Activated naive CD4-positive, alpha-beta T cell (primary cell): ENCODE results near the gene KIAA1586.
"Not testable (repeated sequence)": the region's sequence is repeated elsewhere in the genome, so short reads cannot be mapped to it uniquely, and the experiment has no call there.

Experiments
- DNase-seq, 4 experiments: peaks; one replicate each; lab custom pipeline; 2025; lab: John Stamatoyannopoulos, UW

KIAA1586 gene

DNA sequence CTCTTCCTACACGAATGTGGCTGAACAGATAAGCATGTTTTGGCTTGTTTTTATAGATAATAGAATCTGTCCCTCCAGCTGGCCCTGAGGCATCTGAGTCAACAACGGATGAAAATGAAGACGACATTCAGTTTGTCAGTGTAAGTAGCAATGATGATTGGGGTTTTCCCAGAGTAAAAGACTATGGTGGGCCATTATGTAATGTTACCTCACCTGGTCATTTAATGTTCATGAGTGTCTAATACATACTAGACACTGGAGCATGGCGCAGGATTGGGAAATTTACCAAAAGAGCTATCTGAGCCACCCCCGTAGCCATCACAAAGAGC lies 728 bp downstream of the KIAA1586 start:
- not testable (repeated sequence) for DNase-seq

DNA sequence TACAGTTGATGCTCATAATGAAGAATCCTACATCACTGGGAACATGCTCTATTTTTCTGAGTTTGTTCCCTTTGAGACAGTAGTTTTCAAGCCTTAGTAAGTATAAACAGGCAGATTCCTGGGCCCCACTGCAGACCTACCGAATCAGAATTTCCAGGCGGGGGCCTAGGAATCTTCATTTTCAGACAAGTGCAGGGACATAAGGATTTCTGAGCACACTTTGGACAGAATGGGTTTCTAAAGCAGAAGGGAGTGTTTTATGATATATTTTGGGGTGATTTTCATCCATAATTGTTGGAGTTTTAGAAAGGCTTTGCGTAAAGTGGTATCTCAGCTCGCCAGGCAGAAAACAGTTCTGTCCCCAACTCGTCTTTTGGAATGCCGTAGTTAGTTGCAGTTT lies 1.4 kb downstream of the KIAA1586 start:
- not testable (repeated sequence) for DNase-seq

DNA sequence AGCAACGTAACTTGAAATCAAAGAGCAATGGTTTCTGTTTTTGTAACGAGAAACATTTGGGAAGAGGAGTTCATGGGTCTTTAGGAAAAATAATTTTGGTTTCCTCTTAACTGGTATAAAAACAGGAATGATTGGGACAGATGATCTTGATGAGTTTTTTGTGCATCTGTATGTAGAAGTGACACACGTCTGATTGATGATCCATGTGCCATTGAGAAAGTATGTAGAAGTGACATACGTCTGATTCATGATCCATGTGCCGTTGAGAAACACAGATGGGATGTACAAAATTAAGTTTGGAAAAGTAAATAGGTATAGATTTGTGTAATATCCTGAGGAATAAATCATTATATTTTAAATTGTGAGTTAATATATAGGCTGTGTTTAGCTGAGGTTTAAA lies 2.1 kb downstream of the KIAA1586 start:
- no peak for DNase-seq

DNA sequence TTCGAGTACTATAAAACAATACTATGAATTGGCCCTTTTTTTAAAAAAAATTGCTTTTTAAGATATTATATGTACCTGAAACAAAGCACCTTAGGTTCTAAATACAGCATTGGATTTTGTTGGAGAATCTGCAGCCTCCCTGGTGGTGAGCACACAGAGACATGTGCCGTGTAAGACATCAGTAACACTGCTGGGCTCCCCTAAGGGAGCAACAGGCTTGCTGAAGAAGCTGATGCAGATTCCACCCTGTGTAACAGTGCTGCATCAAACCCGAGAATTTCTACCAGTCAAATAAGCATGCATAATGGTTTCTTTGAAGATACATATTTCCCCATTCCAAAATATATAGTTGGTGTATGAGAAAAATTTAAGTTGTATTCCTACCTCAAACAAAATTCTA lies 17.4 kb downstream of the KIAA1586 start:
- no peak for DNase-seq

DNA sequence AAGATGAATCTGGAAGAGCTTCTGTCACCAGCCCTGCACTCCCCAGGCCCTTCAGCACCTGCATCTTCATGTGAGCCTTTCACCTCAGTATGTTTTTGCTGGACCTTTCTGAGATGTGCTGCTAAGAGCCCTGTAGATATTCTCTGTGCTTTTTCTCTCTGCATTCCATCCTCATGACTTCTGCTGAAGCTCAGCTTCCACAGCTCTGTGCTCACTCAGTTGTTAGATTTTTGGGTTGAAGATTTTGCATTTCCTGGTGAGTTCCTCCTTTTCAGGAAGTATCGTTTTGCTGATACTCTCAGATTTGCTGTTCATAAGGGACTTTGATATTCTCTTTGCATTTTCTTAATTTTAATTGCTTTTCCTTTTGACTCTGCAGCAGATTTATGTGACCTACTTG lies 18.3 kb downstream of the KIAA1586 start:
- no peak for DNase-seq

DNA sequence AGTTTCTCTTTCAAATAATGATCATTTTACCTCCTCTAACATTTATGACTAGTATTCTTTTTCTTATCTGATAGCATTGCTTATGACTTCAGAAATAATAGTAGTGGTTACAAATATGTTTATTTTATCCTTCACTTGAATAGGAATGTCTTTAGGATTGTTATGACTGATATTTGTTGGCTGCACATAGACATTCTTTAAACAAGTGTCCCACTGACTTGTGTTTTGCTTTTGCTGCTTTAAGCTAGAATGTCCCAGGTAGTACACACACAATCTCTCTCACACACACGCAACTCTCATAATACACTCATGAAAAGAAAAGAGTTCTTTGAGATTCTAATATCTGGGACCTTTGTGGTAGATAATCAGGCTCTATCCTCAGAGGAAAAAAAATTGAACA lies 21.6 kb downstream of the KIAA1586 start:
- no peak for DNase-seq

DNA sequence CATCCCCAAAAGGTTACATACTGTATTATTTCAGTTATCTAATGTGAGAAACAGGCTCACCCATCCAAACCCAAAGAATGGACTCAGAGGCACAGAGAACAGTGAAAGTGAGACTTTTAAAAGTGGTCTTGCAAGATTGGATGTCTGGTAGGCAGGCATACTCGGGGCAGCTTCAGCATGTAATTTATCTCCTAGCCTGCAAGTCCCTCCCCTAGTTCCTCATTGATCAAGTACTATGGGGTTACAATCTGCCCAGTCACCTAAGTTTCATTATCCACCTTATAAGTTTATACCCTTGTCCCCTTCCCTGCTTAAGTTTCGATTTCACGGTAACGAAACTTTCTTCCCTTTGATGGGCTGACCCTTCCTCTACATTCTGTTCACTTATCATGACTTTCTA lies 22.7 kb downstream of the KIAA1586 start:
- no peak for DNase-seq

DNA sequence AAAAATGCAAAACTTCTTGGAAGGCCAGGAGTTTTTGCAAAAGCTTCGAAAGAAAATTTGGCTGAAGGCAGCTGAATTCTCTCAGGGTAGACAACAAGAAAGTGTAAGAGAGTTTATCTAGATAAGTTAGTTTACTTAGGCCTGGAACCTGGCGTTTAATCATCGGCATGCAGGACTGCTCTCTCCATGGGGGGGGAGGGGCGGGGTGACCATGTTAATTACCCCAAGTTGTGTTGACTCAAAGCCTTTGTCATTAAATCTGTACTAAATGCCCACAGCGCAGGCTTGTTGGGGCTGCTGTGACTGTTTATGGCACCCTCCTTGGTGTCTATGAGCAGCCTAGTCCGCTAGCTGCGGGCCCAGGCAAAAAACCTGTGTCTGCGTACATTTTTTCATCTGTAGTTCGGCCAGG lies 23.4 kb downstream of the KIAA1586 start:
- DNase-seq: no peak

DNA sequence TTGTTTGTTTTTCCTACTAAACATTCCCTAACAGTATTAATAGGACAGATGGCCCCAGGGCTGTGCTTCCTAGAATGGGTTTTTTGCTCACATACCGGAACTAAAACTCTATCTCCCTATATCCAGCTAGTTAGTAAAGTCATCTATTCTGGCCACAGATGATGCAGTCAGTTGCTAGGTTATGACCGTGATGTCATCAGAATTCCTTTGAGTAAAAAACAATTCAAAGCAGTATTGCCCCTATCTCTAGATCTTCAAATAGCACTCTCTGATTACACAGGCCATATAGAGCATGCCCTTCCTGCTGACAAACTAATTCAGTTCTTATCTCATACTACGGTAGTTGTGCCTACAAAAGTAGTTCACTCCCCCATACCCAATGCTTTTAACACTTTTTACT lies 25.6 kb downstream of the KIAA1586 start:
- no peak for DNase-seq

DNA sequence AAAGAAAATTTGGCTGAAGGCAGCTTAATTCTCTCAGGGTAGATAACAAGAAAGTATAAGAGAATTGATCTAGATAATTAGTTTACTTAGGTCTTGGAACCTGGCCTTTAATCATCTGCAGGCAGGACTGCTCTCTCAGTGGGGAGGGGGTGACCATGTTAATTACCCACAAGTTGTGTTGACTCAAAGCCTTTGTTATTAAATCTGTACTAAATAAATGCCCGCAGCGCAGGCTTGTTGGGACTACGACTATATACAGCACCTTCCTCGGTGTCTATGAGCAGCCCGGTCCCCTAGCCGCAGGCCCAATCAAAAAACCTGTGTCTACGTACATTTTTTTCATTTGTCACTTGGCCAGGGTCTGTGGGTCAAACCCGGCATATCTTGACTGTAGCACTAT lies 27.9 kb downstream of the KIAA1586 start:
- DNase-seq: no peak

DNA sequence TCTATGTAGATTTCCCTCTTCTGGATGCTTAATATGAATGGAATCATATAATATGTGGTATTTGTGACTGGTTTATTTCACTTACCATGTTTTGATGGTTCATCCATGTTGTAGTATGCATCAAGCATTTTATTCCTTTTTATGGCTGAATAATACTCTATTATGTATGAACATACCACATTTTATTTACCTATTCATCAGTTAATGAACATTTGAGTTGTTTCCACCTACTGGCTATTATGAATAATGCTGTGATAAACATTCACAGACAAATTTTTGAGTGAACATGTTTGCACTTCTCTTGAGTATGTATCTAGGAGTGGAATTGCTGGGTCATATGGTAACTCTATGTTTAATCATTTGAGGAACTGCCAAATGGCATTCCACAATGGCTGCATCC lies 28.6 kb downstream of the KIAA1586 start:
- DNase-seq: no peak

DNA sequence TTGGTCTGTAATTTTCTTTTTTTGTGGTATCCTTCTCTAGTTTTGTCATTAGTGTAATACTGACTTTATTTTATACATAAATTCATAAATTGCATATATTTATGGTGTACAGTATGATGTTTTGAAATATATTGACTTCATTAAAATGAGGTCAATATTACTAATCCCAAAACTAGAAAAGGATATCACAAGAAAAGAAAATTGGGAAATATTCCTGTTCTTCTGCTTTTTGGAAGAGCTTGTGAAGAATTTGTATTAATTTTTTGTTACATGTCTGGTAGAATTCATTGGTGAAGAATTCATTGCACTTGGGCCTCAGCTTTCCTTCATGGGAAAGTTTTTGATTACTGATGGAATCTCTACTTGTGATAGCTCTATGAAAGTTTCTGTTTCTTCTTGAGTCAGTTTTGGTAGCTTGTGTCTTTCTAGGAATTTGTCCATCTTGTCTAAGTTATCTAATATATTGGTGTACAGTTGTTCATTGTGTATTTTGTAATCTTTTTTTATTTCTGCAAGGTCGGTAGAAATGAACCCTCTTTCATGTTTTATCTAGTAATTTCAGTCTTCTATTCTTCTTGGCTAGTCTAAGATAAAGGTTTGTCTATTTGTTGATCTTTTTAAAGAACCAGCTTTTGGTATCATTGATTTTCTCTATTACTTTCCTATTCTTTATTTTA lies 32.2 kb downstream of the KIAA1586 start:
- DNase-seq: no peak

DNA sequence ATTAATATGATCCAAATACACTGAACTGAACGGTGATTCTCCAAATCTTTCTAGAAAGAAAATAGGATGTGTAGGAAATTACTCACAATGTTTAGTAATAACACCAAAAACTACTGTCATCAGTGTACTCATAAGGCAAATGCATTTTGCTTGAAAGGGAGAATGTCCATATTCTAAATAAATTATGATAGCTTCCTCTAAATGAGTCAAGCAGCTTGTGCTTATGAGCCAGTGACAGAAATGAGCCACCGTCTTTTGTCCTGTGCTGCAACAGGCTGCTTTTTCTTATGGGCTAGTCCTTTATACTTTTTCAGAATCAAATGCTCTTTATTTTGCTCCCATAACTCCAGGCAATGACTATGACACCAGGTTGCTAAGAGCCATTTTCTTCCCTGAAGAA lies 39.0 kb downstream of the KIAA1586 start:
- DNase-seq: no peak

DNA sequence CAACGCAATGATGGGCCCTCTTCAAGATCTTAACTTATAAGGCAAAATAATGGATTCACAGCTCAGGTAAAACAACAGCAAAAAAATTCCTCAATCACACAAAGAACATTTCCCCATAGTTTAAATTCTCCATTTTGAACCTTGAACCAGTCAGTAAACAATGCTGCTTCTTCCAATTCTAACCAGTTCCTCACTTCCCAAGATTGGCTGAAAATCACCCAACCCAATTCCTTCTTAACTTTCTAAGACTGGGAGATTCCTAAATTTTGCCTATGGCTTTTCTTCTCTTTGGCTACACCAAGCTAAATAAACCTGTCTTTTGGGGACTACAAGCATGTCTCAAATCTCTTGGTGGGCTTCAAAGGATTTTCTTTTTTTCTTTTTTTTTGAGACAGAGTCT lies 40.4 kb downstream of the KIAA1586 start:
- DNase-seq: no peak

DNA sequence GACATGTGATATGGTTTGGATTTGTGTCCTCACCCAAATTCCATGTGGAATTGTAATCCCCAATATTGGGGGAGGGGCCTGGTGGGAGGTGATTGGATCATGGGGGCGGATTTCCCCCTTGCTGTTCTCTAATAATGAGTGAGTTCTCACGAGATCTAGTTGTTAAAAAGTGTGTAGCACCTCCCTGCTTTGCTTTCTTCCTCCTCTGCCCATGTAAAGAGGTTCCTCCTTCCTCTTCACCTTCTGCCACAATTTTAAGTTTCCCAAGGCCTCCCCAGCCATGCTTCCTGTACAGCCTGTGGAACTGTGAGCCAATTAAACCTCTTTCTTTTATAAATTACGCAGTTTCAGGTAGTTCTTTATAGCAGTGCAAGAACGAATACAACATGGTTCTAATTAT lies 41.4 kb downstream of the KIAA1586 start:
- no peak for DNase-seq

DNA sequence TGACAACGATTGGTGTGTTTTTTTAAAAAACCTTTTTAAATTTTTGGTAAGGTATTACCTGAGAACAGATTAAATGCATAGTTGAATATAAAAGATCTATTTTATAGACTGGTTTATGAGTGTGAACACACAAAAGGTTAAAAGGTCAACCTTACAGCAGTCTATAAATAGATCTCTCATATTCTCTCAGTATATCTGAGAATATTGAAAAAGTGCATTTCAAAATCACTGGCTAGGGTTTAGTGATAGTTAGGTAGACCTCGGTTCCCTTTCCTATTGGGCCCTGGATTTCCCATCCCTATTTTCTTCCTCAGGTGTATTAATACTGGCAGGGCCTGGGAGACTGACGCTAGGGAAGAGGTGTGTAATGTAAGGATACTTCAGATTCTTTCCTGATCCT lies 42.8 kb downstream of the KIAA1586 start:
- DNase-seq: no peak

DNA sequence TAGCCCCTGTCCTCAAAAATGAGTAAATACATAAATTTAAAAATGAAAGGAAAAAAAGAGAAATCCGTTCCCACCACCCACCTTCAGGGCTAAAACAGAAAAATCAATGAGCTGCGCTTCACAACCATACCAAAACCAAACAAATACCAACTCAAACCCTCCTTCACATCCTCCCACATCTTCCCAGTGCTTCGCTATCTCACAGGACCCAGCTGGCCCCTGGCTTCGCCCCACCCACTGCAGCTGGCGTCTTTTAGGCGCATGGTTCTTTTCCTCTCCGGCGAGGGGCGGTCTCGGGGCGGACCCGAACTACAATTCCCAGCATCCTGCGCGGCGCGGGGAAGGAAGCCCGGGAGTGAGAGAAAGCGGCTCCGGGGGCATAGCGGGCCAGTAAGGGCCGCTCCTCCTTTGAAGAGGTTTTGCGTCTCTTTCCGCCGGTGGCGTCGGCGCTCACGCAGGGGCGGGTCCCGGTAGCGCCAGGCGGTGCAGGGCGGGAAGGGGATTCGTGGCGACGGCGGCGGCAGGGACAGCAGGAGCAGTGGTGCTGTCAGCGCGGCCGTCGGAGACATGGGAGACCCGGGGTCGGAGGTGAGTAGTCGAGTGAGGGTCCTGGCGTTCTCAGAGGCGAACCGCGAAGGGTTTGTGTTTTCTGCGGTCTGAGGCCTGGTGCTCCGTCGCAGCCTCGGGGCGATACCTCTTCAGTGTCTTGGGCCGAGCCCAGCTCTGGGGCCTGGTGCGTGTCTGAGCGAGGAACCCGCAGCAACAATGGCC lies 43.4 kb downstream of the KIAA1586 start, which contains the start of gene ZNF451:
TSS of gene ZNF451 (plus strand) at position 502 of the 771 bp plus-strand sequence. CDS start at position 568, 66 bp downstream.
- DNase-seq: peak; percentile 88 to 95 (median 92)

DNA sequence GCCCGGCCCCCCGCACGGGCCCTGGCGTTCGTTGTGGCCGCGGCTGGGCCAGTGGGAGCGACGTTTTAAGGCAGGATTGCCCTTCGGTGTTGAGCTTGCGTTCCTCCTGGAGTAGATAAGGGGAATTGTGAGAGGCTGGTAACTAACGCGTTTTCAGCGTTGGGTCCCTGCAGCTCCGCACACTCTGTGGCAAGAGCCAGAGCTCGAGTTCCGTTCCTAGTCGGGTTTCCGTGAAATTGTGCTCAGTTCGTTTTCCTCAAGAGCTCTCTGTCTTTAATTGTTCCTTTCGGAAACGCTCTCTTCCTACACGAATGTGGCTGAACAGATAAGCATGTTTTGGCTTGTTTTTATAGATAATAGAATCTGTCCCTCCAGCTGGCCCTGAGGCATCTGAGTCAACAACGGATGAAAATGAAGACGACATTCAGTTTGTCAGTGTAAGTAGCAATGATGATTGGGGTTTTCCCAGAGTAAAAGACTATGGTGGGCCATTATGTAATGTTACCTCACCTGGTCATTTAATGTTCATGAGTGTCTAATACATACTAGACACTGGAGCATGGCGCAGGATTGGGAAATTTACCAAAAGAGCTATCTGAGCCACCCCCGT lies 44.1 kb downstream of the KIAA1586 start:
- not testable (repeated sequence) for DNase-seq

DNA sequence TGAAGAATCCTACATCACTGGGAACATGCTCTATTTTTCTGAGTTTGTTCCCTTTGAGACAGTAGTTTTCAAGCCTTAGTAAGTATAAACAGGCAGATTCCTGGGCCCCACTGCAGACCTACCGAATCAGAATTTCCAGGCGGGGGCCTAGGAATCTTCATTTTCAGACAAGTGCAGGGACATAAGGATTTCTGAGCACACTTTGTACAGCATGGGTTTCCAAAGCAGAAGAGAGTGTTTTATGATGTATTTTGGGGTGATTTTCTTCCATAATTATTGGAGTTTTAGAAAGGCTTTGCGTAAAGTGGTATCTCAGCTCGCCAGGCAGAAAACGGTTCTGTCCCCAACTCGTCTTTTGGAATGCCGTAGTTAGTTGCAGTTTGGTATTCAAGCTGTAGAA lies 44.9 kb downstream of the KIAA1586 start:
- not testable (repeated sequence) for DNase-seq

DNA sequence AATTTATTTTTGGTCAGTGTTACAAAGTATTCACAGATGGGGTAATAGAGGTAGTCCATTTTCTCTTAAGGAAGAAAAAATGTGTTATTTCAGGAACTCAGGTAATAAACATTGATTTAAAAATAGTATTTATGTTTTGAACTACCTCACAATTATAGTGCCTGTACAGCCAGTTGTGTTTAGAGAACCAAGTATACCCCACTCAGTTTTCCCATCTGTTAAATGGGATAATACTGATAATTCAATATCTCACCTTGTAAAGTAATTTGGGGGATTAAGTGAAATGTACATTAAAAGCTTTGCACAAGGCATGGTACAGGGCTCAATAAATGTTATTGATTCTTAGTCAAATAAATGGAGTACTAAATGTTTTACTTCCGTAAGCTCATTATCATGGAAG lies 48.2 kb downstream of the KIAA1586 start:
- DNase-seq: no peak

DNA sequence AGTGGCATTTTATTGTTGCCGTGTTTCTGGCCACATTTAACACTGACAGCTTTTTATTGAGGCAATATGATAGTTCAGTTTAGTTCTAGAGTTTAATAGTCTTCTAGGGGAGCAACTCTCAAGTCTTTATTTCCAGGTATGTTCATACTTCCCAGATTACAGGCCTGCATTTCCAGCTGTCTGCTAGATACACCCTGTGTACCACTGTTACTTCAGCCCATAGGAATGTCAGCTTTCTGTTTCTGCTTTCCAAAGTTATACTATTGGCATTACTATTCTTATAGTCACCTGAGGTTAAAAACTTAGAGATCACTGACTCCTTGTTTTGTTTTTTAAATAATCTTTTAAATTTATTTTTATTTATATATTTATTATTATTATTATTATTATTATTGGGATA lies 51.1 kb downstream of the KIAA1586 start:
- DNase-seq: no peak

DNA sequence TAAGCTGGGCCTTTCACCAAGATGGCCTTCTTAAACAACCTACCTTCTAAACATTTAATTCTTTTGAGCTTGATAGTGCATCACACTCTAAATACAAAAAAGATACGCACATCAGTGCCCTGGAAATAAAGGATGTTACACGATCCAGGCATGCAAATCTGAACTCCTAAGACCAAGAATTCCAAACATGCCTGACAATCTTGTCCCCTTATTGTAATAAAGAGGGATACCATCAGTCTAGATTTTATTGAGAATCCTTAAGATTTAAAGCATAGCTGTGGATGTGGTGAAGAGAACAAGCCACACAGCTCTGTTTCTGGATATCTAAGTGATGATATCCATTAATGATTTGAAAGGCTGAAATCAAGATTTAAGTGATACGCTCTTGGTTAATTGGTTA lies 56.5 kb downstream of the KIAA1586 start:
- DNase-seq: no peak

DNA sequence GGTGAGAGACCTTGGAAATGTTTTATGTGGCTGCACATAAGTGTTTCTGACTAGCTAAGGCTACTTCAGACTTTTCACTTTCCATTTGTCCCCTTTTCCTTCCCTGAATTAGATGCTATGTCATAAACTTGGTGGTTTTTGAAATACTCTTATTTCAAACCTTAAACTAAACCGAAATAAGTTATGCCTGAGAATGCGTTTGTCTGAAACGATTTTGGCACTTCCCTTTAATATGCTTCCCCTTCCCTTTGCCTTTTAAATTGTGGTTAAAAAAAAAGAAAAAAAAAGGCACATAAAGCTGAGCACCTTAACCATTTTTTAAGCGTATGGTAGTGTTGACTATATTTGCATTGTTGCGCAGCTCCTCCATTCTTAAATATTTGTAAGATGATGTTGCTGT lies 57.8 kb downstream of the KIAA1586 start:
- no peak for DNase-seq
